Neural crest cell (in vitro differentiated cells): Measurements from ENCODE around the gene CCDC185. TPM values are rescaled to one million over a fixed set of nuclear protein-coding genes. Genes with fewer than 3 reads are reported as not detected.

ENCODE experiments used
- DNase-seq: peaks from one replicate; pipeline ENCODE4 v3.0.0; 2021; ENCODE audit warnings: low read depth, mixed read lengths, low spot score
- H3K27ac Mint-ChIP-seq: one replicate; pipeline ENCODE4 v1.8.0; 2021; ENCODE audit warnings: mild to moderate bottlenecking, mixed read lengths; ENCODE audit not compliant: unreplicated experiment
- H3K27me3 Mint-ChIP-seq: 2 replicates; pipeline ENCODE4 v1.8.0; 2021; ENCODE audit warnings: low read depth, mild to moderate bottlenecking, mixed read lengths
- H3K36me3 Mint-ChIP-seq: 2 replicates; pipeline ENCODE4 v1.8.0; 2021; ENCODE audit warnings: low read depth, mild to moderate bottlenecking, mixed read lengths
- H3K4me1 Mint-ChIP-seq: 2 replicates; pipeline ENCODE4 v1.8.0; 2021; ENCODE audit warnings: mixed read lengths
- H3K4me3 Mint-ChIP-seq: one replicate; pipeline ENCODE4 v1.8.0; 2021; ENCODE audit warnings: mild to moderate bottlenecking, mixed read lengths
- H3K9me3 Mint-ChIP-seq: 2 replicates; pipeline ENCODE4 v1.8.0; 2021; ENCODE audit warnings: mixed read lengths
- total RNA-seq: library from RNA; stranded (reverse); gene quantifications from 2 replicates; pipeline ENCODE4 v1.2.1, GENCODE V29; 2021
- TF ChIP-seq, protein P1 (sequence below): fragments of 200-600 bp; sonication (generic); conservative IDR thresholded peaks from 2 replicates; pipeline ENCODE4 v1.5.0; 2021; ENCODE audit warnings: antibody characterized with exemption, mild to moderate bottlenecking

Gene CCDC185
- total RNA-seq, 1 donor from 2014 or later: not detected

DNA sequence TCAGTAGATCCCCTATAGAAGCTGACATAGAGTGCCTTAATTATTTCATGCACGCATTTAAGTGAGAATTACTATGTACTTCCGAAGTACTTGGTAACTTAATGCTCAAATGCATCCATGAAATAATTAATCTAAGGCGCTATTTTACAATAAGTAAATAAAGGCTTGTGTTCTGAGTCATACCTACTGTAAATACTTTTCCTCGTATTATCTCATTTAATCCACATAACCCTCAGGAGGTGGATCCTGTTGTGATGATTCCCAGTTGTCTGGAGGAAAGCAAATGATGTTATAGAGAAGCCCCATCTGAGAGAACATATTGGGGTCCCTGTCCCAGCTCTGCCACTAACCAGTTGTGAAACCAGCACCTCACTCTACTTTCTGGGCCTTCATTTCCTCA is 45.6 kb upstream of the CCDC185 start:
- TF ChIP-seq, protein P1, sequence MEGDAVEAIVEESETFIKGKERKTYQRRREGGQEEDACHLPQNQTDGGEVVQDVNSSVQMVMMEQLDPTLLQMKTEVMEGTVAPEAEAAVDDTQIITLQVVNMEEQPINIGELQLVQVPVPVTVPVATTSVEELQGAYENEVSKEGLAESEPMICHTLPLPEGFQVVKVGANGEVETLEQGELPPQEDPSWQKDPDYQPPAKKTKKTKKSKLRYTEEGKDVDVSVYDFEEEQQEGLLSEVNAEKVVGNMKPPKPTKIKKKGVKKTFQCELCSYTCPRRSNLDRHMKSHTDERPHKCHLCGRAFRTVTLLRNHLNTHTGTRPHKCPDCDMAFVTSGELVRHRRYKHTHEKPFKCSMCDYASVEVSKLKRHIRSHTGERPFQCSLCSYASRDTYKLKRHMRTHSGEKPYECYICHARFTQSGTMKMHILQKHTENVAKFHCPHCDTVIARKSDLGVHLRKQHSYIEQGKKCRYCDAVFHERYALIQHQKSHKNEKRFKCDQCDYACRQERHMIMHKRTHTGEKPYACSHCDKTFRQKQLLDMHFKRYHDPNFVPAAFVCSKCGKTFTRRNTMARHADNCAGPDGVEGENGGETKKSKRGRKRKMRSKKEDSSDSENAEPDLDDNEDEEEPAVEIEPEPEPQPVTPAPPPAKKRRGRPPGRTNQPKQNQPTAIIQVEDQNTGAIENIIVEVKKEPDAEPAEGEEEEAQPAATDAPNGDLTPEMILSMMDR: no peak
- Mint-ChIP-seq H3K27ac (no peak overlapping the region), H3K27me3 (peaks cover 10% of the 10 kb centered on the region), H3K36me3 (no peaks in the 10 kb centered on the region), H3K9me3 (no peaks in the 10 kb centered on the region), H3K4me3 (no peak overlapping the region), H3K4me1 (no peaks in the 10 kb centered on the region)
- no peak for DNase-seq

DNA sequence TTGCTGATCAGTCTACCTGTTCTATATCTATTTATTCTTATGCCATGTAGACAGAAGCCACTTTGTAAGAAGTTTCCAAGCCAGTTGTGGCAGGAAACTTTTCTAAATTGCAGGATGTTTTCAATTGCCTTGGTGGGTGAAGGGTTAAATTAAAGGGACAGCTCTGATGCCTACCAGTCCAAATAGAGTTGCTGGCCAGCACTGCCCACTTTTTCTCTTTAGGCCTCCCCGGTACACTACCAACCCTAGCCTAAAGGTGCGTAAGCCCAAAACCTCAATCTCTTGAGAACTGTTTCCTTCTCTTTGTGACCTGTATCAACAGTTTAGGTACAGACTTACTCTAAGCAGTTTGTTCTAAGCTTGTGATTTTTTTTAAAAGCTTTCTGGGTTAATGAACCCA is 44.8 kb upstream of the CCDC185 start:
- Mint-ChIP-seq H3K9me3 (no peaks in the 10 kb centered on the region), H3K4me3 (no peak overlapping the region), H3K27ac (no peak overlapping the region), H3K4me1 (no peaks in the 10 kb centered on the region), H3K27me3 (peaks cover 18% of the 10 kb centered on the region), H3K36me3 (no peaks in the 10 kb centered on the region)
- DNase-seq: no peak
- TF ChIP-seq, protein P1: no peak

DNA sequence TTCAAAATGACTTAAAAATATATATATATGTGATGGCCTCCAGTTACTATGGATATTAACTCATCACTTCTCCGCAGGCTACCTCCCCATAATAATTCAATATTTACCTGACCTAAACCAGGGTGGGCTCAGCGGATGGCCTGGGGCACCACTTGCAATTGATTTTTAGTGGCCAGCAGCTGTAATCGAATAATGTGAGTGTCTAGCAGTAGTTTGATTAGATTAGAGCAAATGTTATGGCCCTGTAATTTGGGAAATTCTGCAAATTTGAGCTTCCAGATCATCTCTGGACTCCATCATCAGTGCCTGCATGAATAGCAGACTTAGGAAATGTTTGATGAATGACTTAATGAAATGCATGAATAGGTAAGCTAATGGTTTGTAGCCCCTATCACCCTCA is 44.0 kb upstream of the CCDC185 start:
- H3K36me3 Mint-ChIP-seq: no peaks in the 10 kb centered on the region
- H3K4me1 Mint-ChIP-seq: no peaks in the 10 kb centered on the region
- TF ChIP-seq, protein P1: no peak
- no peaks in the 10 kb centered on the region for H3K9me3 Mint-ChIP-seq
- H3K4me3 Mint-ChIP-seq: no peak overlapping the region
- DNase-seq: no peak
- peaks cover 24% of the 10 kb centered on the region for H3K27me3 Mint-ChIP-seq
- H3K27ac Mint-ChIP-seq: no peak overlapping the region

DNA sequence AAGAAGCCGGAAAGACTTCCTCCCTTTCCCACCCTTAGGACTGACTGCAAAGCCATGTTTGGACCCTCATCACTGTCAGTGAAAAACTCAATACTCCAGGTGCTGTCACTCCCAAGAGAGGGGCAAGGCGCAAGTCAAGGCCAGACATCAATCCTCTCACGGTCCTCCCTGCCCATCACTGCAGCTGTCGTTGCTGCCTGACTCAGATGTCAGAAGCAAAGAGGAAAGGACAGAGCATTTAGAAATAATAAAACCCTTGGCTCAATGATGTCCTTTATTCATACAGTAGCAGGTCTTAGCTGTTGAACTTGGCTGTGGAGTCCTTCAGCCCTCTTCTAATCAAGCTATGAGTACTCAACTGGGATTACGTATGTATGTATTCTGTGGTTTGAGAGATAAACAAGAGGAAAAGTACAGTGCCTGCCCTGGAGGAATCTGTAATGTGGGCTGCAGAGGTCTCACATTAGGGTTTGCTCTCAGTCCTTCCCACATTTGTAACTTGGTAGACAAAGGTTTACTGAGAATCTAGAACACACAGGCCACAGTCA is 42.8 kb upstream of the CCDC185 start:
- Mint-ChIP-seq H3K27me3 (peaks cover 31% of the 10 kb centered on the region), H3K27ac (no peak overlapping the region), H3K9me3 (no peaks in the 10 kb centered on the region), H3K4me1 (peaks cover 3% of the 10 kb centered on the region), H3K4me3 (no peak overlapping the region), H3K36me3 (no peaks in the 10 kb centered on the region)
- TF ChIP-seq, protein P1: no peak
- DNase-seq: no peak

DNA sequence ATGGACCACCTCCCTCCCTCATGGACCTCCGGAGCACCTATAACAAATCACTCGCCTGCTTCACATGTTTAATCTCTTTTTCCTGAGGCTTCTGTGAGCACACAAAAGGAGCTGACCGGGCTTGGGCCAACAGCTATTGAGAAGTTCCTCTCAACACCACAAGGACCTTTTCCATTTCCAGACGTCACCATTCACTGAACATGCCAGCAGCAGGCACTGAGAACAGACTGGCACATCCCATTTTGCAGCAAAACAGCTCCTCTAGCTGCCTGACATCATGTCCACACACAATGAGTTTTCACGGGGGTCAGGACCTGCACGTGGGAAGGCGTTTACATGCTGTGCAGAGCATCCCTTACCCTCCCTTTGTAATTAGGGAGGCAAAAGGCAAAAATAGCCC is 40.3 kb upstream of the CCDC185 start:
- Mint-ChIP-seq H3K4me1 (peaks cover 3% of the 10 kb centered on the region), H3K4me3 (no peak overlapping the region), H3K36me3 (no peaks in the 10 kb centered on the region), H3K27me3 (peaks cover 46% of the 10 kb centered on the region), H3K9me3 (no peaks in the 10 kb centered on the region), H3K27ac (no peak overlapping the region)
- DNase-seq: no peak
- TF ChIP-seq, protein P1: no peak

DNA sequence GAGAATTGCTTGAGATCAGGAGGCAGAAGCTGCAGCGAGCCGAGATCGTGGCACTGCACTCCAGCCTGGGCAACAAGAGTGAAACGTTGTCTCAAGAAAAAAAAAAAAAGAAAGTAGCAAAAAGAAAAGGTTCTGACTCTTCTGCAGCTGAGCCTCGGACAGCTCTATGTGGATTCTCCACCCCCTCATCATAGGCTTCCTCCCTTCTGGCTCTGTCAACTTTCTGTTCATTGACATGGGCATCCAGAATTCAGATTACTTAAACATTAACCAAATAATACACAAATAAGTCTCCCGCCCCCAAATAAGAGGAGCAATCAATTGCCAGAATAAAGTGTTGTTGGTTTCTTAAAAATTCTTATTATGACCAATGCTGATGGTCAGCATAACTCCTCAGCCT is 39.3 kb upstream of the CCDC185 start:
- Mint-ChIP-seq H3K27me3 (peaks cover 56% of the 10 kb centered on the region), H3K4me1 (peaks cover 3% of the 10 kb centered on the region), H3K4me3 (no peak overlapping the region), H3K36me3 (no peaks in the 10 kb centered on the region), H3K27ac (no peak overlapping the region), H3K9me3 (no peaks in the 10 kb centered on the region)
- DNase-seq: no peak
- TF ChIP-seq, protein P1: no peak
